Measurements from ENCODE around the gene BDH2. TPM values are rescaled to one million over a fixed set of nuclear protein-coding genes. Genes with fewer than 3 reads are reported as not detected.

The BDH2 gene
- total and polyA plus RNA-seq, 2 donors (not counting 3 experiments of a cell fraction or from before 2014, with no cell fraction given): 29.4 to 40.9 TPM

DNA sequence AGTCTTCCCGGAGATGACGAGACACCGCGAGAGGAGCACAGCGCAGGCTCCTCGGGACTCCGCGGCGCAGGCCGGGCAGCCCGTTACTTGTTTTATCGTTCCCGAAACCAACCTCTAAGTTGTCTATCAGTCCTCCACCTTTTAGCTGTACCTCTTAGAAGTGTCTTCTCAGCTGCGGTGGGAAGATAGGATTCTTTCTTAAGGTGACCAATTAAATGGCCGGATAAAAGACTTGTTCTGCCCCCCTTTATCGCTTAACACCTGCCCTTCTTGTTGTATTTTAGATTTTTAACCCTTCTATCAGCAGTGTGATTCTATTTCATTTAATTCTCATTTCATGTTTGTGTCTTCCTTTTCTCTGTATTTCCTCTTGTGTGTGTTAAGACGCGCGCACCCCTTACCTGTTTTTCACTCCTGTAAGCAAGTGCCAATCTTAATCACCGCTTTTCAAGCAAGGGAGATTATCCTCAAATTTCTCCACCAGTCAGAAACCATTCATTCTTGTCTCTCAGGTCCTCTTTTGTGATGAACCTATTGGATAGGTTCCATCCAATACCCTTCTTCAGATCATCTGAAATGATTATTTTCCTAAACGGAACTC lies 22.8 kb downstream of the BDH2 start, which contains the start of gene SLC9B2:
Gene SLC9B2, minus strand, starts transcription at position 15 of the 601 bp plus-strand sequence. CDS start 9,211 bp downstream, outside the sequence.
- no peak for DNase-seq (ENCODE audit: low read depth, low spot score)
- Histone ChIP-seq H3K4me2 (ENCODE audit: insufficient read depth, low read length) (peak within 1 kb of the TSS; percentile 93), H3K4me1 (ENCODE audit: control insufficient read depth, extremely low read depth, insufficient read depth, low read length) (peaks cover 15% of the 10 kb centered on the region), H2AFZ (ENCODE audit: low read depth, low read length) (peak within 1 kb of the TSS; percentile 84), H3K79me2 (ENCODE audit: control insufficient read depth, insufficient read depth, low read length) (peaks cover 41% of the 10 kb centered on the region), H3K36me3 (ENCODE audit: control insufficient read depth in 2 of 2, extremely low read depth in 1 of 2, insufficient read depth in 2 of 2, low read length in 2 of 2) (peaks cover 0 to 2% of the 10 kb centered on the region in 2 experiments), H3K4me3 (replicated peaks in 1 of 3; ENCODE audit: insufficient read depth in 1 of 3, low read depth in 1 of 3, low read length in 3 of 3) (peak within 1 kb of the TSS; percentile 76 to 83 (median 79)), H3K27ac (ENCODE audit: insufficient read depth, low read depth, low read length) (peak within 1 kb of the TSS; percentile 92), H4K20me1 (replicated peaks; ENCODE audit: control insufficient read depth, extremely low read depth, insufficient read depth, low read length) (peaks cover 3% of the 10 kb centered on the region), H3K27me3 (ENCODE audit: control insufficient read depth in 2 of 2, insufficient read depth in 2 of 2, low read length in 2 of 2) (no peaks in the 10 kb centered on the region), H3K9me1 (replicated peaks; ENCODE audit: control insufficient read depth, extremely low read depth, insufficient read depth, low read length) (no peaks in the 10 kb centered on the region), H3K9me3 (replicated peaks; ENCODE audit: control insufficient read depth, insufficient read depth, low read length) (no peaks in the 10 kb centered on the region), H3K9ac (replicated peaks; ENCODE audit: extremely low read depth, insufficient read depth, low read length) (peak within 1 kb of the TSS; percentile 92)
- dilution Hi-C loops (cut with MboI; ENCODE audit: extremely low pct_ligation_motif_present, low sequenced_read_pairs): no loop called here
- POLR2A ChIA-PET: no interaction called here
- TSS peak; percentile 68 for BruUV-seq (replicated peaks)
- TF ChIP-seq, protein P1, sequence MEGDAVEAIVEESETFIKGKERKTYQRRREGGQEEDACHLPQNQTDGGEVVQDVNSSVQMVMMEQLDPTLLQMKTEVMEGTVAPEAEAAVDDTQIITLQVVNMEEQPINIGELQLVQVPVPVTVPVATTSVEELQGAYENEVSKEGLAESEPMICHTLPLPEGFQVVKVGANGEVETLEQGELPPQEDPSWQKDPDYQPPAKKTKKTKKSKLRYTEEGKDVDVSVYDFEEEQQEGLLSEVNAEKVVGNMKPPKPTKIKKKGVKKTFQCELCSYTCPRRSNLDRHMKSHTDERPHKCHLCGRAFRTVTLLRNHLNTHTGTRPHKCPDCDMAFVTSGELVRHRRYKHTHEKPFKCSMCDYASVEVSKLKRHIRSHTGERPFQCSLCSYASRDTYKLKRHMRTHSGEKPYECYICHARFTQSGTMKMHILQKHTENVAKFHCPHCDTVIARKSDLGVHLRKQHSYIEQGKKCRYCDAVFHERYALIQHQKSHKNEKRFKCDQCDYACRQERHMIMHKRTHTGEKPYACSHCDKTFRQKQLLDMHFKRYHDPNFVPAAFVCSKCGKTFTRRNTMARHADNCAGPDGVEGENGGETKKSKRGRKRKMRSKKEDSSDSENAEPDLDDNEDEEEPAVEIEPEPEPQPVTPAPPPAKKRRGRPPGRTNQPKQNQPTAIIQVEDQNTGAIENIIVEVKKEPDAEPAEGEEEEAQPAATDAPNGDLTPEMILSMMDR (IDR thresholded peaks at IDR 0.05; ENCODE audit: extremely low read depth in 1 of 2, insufficient read depth in 1 of 2, low read depth in 1 of 2, low read length in 2 of 2): no peak
- TF ChIP-seq MYC (IDR thresholded peaks at IDR 0.05; ENCODE audit: low read depth, low read length) (no peak), POLR2A (IDR thresholded peaks at IDR 0.05; ENCODE audit: low read depth, low read length) (peak; percentile 42)
- peak; percentile 40 for FAIRE-seq
- intact Hi-C loops (cut with micrococcal nuclease): loop anchor here (1.0 kb wide), 1 partner anchor 250 kb away; the partner anchor contains the start of gene UBE2D3
- CTCF ChIA-PET: interaction anchor here (0.9 to 1.8 kb wide), 4 partner anchors 23 to 709 kb away, joined by 3 to 7 read pairs (median 4); partner anchors contain the start of gene BDH2
